ENCODE results near the gene NELFE. TPM values are rescaled to one million over a fixed set of nuclear protein-coding genes. Genes with fewer than 3 reads are reported as not detected.

NELFE gene
- total RNA-seq, 1 donor from 2014 or later: 129 TPM

GRCh38 chr6:31918069-31918720, 40.6 kb downstream of the NELFE start:
- Mint-ChIP-seq H3K36me3 (no peaks in the 10 kb centered on the region), H3K4me1 (peaks cover 2% of the 10 kb centered on the region), H3K4me3 (no peak overlapping the region), H3K27me3 (ENCODE audit: insufficient read depth, low read depth) (peaks cover 2% of the 10 kb centered on the region), H3K27ac (no peak overlapping the region), H3K9me3 (no peaks in the 10 kb centered on the region)
- Histone ChIP-seq H4K20me1 (ENCODE audit: low read depth) (no peaks in the 10 kb centered on the region), H3K9ac (no peak overlapping the region), H3K4me3 (no peak overlapping the region), H2AFZ (replicated peaks) (no peak overlapping the region), H3K4me2 (no peak overlapping the region), H3K27ac (no peak overlapping the region), H3K79me2 (ENCODE audit: low read depth) (no peaks in the 10 kb centered on the region), H3K36me3 (no peaks in the 10 kb centered on the region), H3F3A (ENCODE audit: low read depth) (no peaks in the 10 kb centered on the region), H3K27me3 (no peaks in the 10 kb centered on the region), H3K9me3 (ENCODE audit: low read depth) (no peaks in the 10 kb centered on the region), H3K4me1 (no peaks in the 10 kb centered on the region)
- no peak for TF ChIP-seq CTCF (IDR thresholded peaks at IDR 0.05)
- TF ChIP-seq EZH2phosphoT487 (IDR thresholded peaks at IDR 0.05): no peak
- TF ChIP-seq EZH2 (IDR thresholded peaks at IDR 0.05): no peak
- DNase-seq (ENCODE audit: low spot score): no peak

GRCh38 chr6:31915756-31916155, 43.0 kb downstream of the NELFE start:
- Histone ChIP-seq H3K9ac (no peak overlapping the region), H3K9me3 (ENCODE audit: low read depth) (no peaks in the 10 kb centered on the region), H4K20me1 (ENCODE audit: low read depth) (no peaks in the 10 kb centered on the region), H3K79me2 (ENCODE audit: low read depth) (no peaks in the 10 kb centered on the region), H3K27ac (no peak overlapping the region), H3K4me2 (no peak overlapping the region), H3K36me3 (no peaks in the 10 kb centered on the region), H3K4me3 (no peak overlapping the region), H3F3A (ENCODE audit: low read depth) (no peaks in the 10 kb centered on the region), H3K4me1 (no peaks in the 10 kb centered on the region), H2AFZ (replicated peaks) (no peak overlapping the region), H3K27me3 (no peaks in the 10 kb centered on the region)
- TF ChIP-seq CTCF (IDR thresholded peaks at IDR 0.05) (no peak), EZH2phosphoT487 (IDR thresholded peaks at IDR 0.05) (no peak), EZH2 (IDR thresholded peaks at IDR 0.05) (no peak)
- H3K9me3 Mint-ChIP-seq: no peaks in the 10 kb centered on the region
- DNase-seq (ENCODE audit: low spot score): no peak
- H3K27me3 Mint-ChIP-seq (ENCODE audit: insufficient read depth, low read depth): peaks cover 2% of the 10 kb centered on the region
- H3K4me3 Mint-ChIP-seq: no peak overlapping the region
- H3K36me3 Mint-ChIP-seq: no peaks in the 10 kb centered on the region
- no peak overlapping the region for H3K27ac Mint-ChIP-seq
- peaks cover 8% of the 10 kb centered on the region for H3K4me1 Mint-ChIP-seq

GRCh38 chr6:31915351-31915750, 43.4 kb downstream of the NELFE start:
- no peaks in the 10 kb centered on the region for H3K9me3 ChIP-seq (ENCODE audit: low read depth)
- no peak overlapping the region for H3K27ac ChIP-seq
- no peaks in the 10 kb centered on the region for H3K27me3 ChIP-seq
- no peaks in the 10 kb centered on the region for H3K36me3 ChIP-seq
- Mint-ChIP-seq H3K27ac (no peak overlapping the region), H3K36me3 (no peaks in the 10 kb centered on the region), H3K9me3 (no peaks in the 10 kb centered on the region), H3K4me3 (no peak overlapping the region), H3K27me3 (ENCODE audit: insufficient read depth, low read depth) (peaks cover 2% of the 10 kb centered on the region), H3K4me1 (peaks cover 8% of the 10 kb centered on the region)
- DNase-seq (ENCODE audit: low spot score): no peak
- no peaks in the 10 kb centered on the region for H3F3A ChIP-seq (ENCODE audit: low read depth)
- no peak overlapping the region for H2AFZ ChIP-seq (replicated peaks)
- TF ChIP-seq EZH2 (IDR thresholded peaks at IDR 0.05) (no peak), EZH2phosphoT487 (IDR thresholded peaks at IDR 0.05) (no peak), CTCF (IDR thresholded peaks at IDR 0.05) (no peak)
- H3K4me2 ChIP-seq: no peak overlapping the region
- H4K20me1 ChIP-seq (ENCODE audit: low read depth): no peaks in the 10 kb centered on the region
- H3K4me3 ChIP-seq: no peak overlapping the region
- H3K79me2 ChIP-seq (ENCODE audit: low read depth): no peaks in the 10 kb centered on the region
- H3K9ac ChIP-seq: no peak overlapping the region
- no peaks in the 10 kb centered on the region for H3K4me1 ChIP-seq

Data from neural progenitor cell (in vitro differentiated cells).